GM12878 (cell line): ENCODE results near the gene LDLRAP1. TPM values are rescaled to one million over a fixed set of nuclear protein-coding genes. Genes with fewer than 3 reads are reported as not detected.

Experiments used
- ATAC-seq: fragments of 200-7000 bp; cut with Tn5 transposase; 3 replicates; pipeline ENCODE4 v1.9.1; 2020; ENCODE audit warnings: mild to moderate bottlenecking, moderate library complexity
- BruUV-seq: library from RNA; stranded (reverse); fragments of 400-500 nt; replicated peaks from 2 replicates; lab custom pipeline; 2021; lab: Mats Ljungman, UMichigan
- CTCF ChIA-PET: fragments of 300-600 bp; sonication (Branson Sonifier 250); formaldehyde crosslinking; extraction: SDS; loops from one replicate; lab custom pipeline; 2021; ENCODE audit warnings: inconsistent platforms; lab: Yijun Ruan, JAX
- POLR2A ChIA-PET: fragments of 350-600 bp; formaldehyde crosslinking; extraction: SDS; loops from one replicate; lab custom pipeline; 2021; ENCODE audit warnings: inconsistent platforms; lab: Charles Lee
- RAD21 ChIA-PET: fragments of 300-600 bp; sonication (Branson Sonifier 250); formaldehyde crosslinking; loops from one replicate; lab custom pipeline; 2023; ENCODE audit warnings: antibody characterized with exemption; ENCODE audit not compliant: unreplicated experiment; lab: Charles Lee
- SMC1A ChIA-PET: fragments of 300-600 bp; sonication (Branson Sonifier 250); formaldehyde crosslinking; loops from one replicate; lab custom pipeline; 2023; ENCODE audit not compliant: unreplicated experiment, uncharacterized antibody; lab: Charles Lee
- DNase-seq: peaks from one replicate; pipeline ENCODE4 v3.0.0-alpha.2; 2011; ENCODE audit warnings: low read depth, low spot score
- FAIRE-seq: peaks from 3 replicates; lab custom pipeline; 2011; peaks lifted over from hg19 to GRCh38; lab: Jason Lieb, UNC
- H2AFZ ChIP-seq: 2 replicates; pipeline ENCODE4 v1.6.0; 2011; ENCODE audit warnings: low read depth, low read length, control low read depth; ENCODE audit not compliant: control insufficient read depth
- H3K27ac ChIP-seq: 2 replicates; pipeline ENCODE4 v1.5.1; 2011; ENCODE audit warnings: control low read depth; ENCODE audit not compliant: control insufficient read depth, insufficient read depth
- H3K27me3 ChIP-seq, 2 experiments: replicated peaks in 1 of 2; 2 replicates each; pipeline versions ENCODE4 v1.6.0 to v1.6.1; 2011; ENCODE audit warnings: low read length in 1 of 2; ENCODE audit not compliant: control insufficient read depth in 2 of 2, insufficient read depth in 2 of 2
- H3K36me3 ChIP-seq, 2 experiments: 2 replicates each; pipeline ENCODE4 v1.5.1; 2011; ENCODE audit warnings: low read length in 1 of 2; ENCODE audit not compliant: control insufficient read depth in 2 of 2, insufficient read depth in 2 of 2
- H3K4me1 ChIP-seq: 2 replicates; pipeline ENCODE4 v1.6.1; 2011; ENCODE audit warnings: mild to moderate bottlenecking, low read length, moderate library complexity, mixed read lengths; ENCODE audit not compliant: control insufficient read depth, insufficient read depth
- H3K4me2 ChIP-seq: 2 replicates; pipeline ENCODE4 v1.6.0; 2011; ENCODE audit warnings: control low read depth; ENCODE audit not compliant: control insufficient read depth, insufficient read depth
- H3K4me3 ChIP-seq: fragments of 200-600 bp; sonication (generic); 2 replicates; pipeline ENCODE4 v1.5.1; 2016
- H3K79me2 ChIP-seq: 2 replicates; pipeline ENCODE4 v1.6.0; 2011; ENCODE audit warnings: low read length; ENCODE audit not compliant: control insufficient read depth, insufficient read depth
- H3K9ac ChIP-seq: 2 replicates; pipeline ENCODE4 v1.8.0; 2011; ENCODE audit warnings: low read length, control low read depth, mixed read lengths; ENCODE audit not compliant: control insufficient read depth, insufficient read depth
- H3K9me3 ChIP-seq: replicated peaks from 3 replicates; pipeline ENCODE4 v1.5.1; 2011; ENCODE audit warnings: mild to moderate bottlenecking, low read length; ENCODE audit not compliant: control insufficient read depth, insufficient read depth
- H4K20me1 ChIP-seq: 2 replicates; pipeline ENCODE4 v1.6.0; 2011; ENCODE audit not compliant: control insufficient read depth, insufficient read depth
- BHLHE40 ChIP-seq, 2 experiments: fragments of 450-650 bp in 1 of 2; IDR thresholded peaks; 2 replicates each; pipeline ENCODE4 v1.6.1; 2011 to 2017; ENCODE audit warnings: low read depth in 2 of 2, borderline replicate concordance in 1 of 2, improper control_type of control experiment in 1 of 2, low read length in 1 of 2, mild to moderate bottlenecking in 1 of 2
- CHD2 ChIP-seq: IDR thresholded peaks from 2 replicates; pipeline ENCODE4 v1.6.1; 2011; ENCODE audit warnings: low read depth, low read length, improper control_type of control experiment, borderline replicate concordance
- ETV6 ChIP-seq, 2 experiments: fragments of 450-650 bp in 1 of 2; IDR thresholded peaks in 1 of 2; conservative IDR thresholded peaks in 1 of 2; 2 replicates each; pipeline ENCODE4 v1.6.1; 2014; ENCODE audit warnings: antibody characterized with exemption in 1 of 2, borderline replicate concordance in 1 of 2, low read depth in 1 of 2, mild to moderate bottlenecking in 1 of 2, moderate library complexity in 1 of 2
- KDM1A ChIP-seq: fragments of 200-600 bp; sonication (generic); IDR thresholded peaks from 2 replicates; pipeline ENCODE4 v1.6.1; 2016; ENCODE audit warnings: borderline replicate concordance
- WGBS: methylation state at CpG from one replicate; pipeline ENCODE4 v1.1.6; 2016; ENCODE audit warnings: low lambda C conversion rate; ENCODE audit not compliant: insufficient replicate concordance, insufficient coverage; ENCODE audit errors: missing lambda C conversion rate; 5-methylcytosine and 5-hydroxymethylcytosine counted together
- in situ Hi-C: fragments of 300-500 bp; cut with MboI; formaldehyde crosslinking; loops from 9 replicates; pipeline ENCODE4 v1.14.3; 2018; ENCODE audit warnings: mixed read lengths
- intact Hi-C: fragments of 100-400 bp; cut with micrococcal nuclease; formaldehyde crosslinking; loops from one replicate; pipeline ENCODE4 v1.14.2; 2022; ENCODE audit not compliant: unreplicated experiment
- polyA plus RNA-seq, 11 experiments: library from polyadenylated mRNA; depleted of rRNA in 4 of 11; unstranded in 6 of 11; stranded (reverse) in 5 of 11; fragments of >200 nt; fragmentation: Nextera tagmentation in 4 of 11; fragmentation: Illumina TruSeq in 1 of 11; extraction: Ambion mirVana in 4 of 11; extraction: Trizol in 1 of 11; gene quantifications; 1 replicate in 1 of 11; 2 replicates in 10 of 11; pipeline versions ENCODE4 v1.2.1 to v1.2.3, GENCODE V29; 2011 to 2016; ENCODE audit warnings: inconsistent platforms in 2 of 11, missing spikeins in 2 of 11, low read depth in 1 of 11
- total RNA-seq, 4 experiments: library from RNA; depleted of rRNA in 3 of 4; stranded (reverse); fragments of >200 nt in 3 of 4; fragmentation: Illumina TruSeq in 1 of 4; extraction: Trizol in 1 of 4; gene quantifications; 2 replicates each; pipeline versions ENCODE4 v1.2.1 to v1.2.3, GENCODE V29; 2013 to 2021
- TF ChIP-seq, protein P1 (sequence below): fragments of 450-650 bp; IDR thresholded peaks from 2 replicates; pipeline ENCODE4 v1.6.1; 2017; ENCODE audit warnings: mild to moderate bottlenecking
- TF ChIP-seq, protein P2 (sequence below): IDR thresholded peaks from 2 replicates; pipeline ENCODE4 v1.6.1; 2012; ENCODE audit warnings: low read depth, low read length, improper control_type of control experiment

The LDLRAP1 gene
- total and polyA plus RNA-seq, 10 of the 15 experiments (the other 5 are each of a cell fraction or from before 2014, with no cell fraction given), result 0.43 to 37.6 (median 22.0) TPM

- no TSS peak for BruUV-seq
- no peaks in the 10 kb centered on the region for H4K20me1 ChIP-seq
- H3K27me3 ChIP-seq, result peaks cover 0 to 4% of the 10 kb centered on the region in 2 experiments; a peak in 2 of 4 replicates
- peak overlapping the region; percentile 43; the same call in 1 of the 2 replicates for H3K4me3 ChIP-seq
- no peak overlapping the region for H2AFZ ChIP-seq
- in situ Hi-C loops (no loop called here), intact Hi-C loops (no loop called here)
- POLR2A ChIA-PET, result interaction anchor here (1.2 kb wide), 1 partner anchor 9 kb away, joined by 8 read pairs; no protein-coding TSS in a partner anchor
- CTCF ChIA-PET, result interaction anchor here (1.0 to 1.2 kb wide), 5 partner anchors 10 to 193 kb away, joined by 3 to 4 read pairs (median 4); no protein-coding TSS in a partner anchor
- no peak for FAIRE-seq
- H3K79me2 ChIP-seq, result no peaks in the 10 kb centered on the region
- no peak for DNase-seq
- ATAC-seq, result no peak
- SMC1A ChIA-PET, result no interaction called here
- H3K4me1 ChIP-seq, result peaks cover 40% of the 10 kb centered on the region
- H3K27ac ChIP-seq, result no peak overlapping the region
- H3K36me3 ChIP-seq, result no peaks in the 10 kb centered on the region
- RAD21 ChIA-PET, result interaction anchor here (0.7 kb wide), 1 partner anchor 9 kb away, joined by 3 read pairs; no protein-coding TSS in a partner anchor
- H3K9me3 ChIP-seq, result no peaks in the 10 kb centered on the region
- peak overlapping the region; percentile 88 for H3K4me2 ChIP-seq
- 30% methylated on average over 41 of the region's 66 CpGs for WGBS
- H3K9ac ChIP-seq, result 0 out of 2 replicates have a peak overlapping the region, but pooled peaks have one; percentile 26
- no peak for TF ChIP-seq CHD2
- TF ChIP-seq BHLHE40 (IDR thresholded peaks at IDR 0.05; ENCODE audit: borderline replicate concordance in 1 of 2, low read depth in 2 of 2, low read length in 1 of 2), result peak; percentile 38 to 57; a peak in 3 of 4 replicates
- TF ChIP-seq, protein P1, sequence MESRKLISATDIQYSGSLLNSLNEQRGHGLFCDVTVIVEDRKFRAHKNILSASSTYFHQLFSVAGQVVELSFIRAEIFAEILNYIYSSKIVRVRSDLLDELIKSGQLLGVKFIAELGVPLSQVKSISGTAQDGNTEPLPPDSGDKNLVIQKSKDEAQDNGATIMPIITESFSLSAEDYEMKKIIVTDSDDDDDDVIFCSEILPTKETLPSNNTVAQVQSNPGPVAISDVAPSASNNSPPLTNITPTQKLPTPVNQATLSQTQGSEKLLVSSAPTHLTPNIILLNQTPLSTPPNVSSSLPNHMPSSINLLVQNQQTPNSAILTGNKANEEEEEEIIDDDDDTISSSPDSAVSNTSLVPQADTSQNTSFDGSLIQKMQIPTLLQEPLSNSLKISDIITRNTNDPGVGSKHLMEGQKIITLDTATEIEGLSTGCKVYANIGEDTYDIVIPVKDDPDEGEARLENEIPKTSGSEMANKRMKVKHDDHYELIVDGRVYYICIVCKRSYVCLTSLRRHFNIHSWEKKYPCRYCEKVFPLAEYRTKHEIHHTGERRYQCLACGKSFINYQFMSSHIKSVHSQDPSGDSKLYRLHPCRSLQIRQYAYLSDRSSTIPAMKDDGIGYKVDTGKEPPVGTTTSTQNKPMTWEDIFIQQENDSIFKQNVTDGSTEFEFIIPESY, result no peak
- TF ChIP-seq, protein P2, sequence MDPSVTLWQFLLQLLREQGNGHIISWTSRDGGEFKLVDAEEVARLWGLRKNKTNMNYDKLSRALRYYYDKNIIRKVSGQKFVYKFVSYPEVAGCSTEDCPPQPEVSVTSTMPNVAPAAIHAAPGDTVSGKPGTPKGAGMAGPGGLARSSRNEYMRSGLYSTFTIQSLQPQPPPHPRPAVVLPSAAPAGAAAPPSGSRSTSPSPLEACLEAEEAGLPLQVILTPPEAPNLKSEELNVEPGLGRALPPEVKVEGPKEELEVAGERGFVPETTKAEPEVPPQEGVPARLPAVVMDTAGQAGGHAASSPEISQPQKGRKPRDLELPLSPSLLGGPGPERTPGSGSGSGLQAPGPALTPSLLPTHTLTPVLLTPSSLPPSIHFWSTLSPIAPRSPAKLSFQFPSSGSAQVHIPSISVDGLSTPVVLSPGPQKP, result no peak
- no peak for TF ChIP-seq KDM1A
- no peak for TF ChIP-seq ETV6 (conservative IDR thresholded peaks at IDR 0.05 in 1 of 2, IDR thresholded peaks at IDR 0.05 in 1 of 2; ENCODE audit: borderline replicate concordance in 1 of 2, low read depth in 1 of 2)
- TF ChIP-seq, all 136 proteins: peak for 1
Observed at GRCh38 chr1:25617625-25618432, 74.4 kb downstream of the LDLRAP1 start.
